DOHH2 (cell line): ENCODE measurements around the gene DOCK4.

Experiments
- H3F3A ChIP-seq: fragments of 200-600 bp; sonication (generic), shearing (Covaris generic); 2 replicates; pipeline ENCODE4 v1.6.0; 2016; ENCODE audit warnings: antibody characterized with exemption, mild to moderate bottlenecking; ENCODE audit not compliant: control insufficient read depth, insufficient read depth
- H3K27ac ChIP-seq: fragments of 200-600 bp; sonication (generic); 2 replicates; pipeline ENCODE4 v1.5.1; 2014; ENCODE audit warnings: low read depth, mild to moderate bottlenecking, low read length, moderate library complexity
- H3K27me3 ChIP-seq: fragments of 200-600 bp; sonication (generic); 2 replicates; pipeline ENCODE4 v1.6.1; 2014; ENCODE audit warnings: mild to moderate bottlenecking, low read length, mixed read lengths; ENCODE audit not compliant: control insufficient read depth
- H3K36me3 ChIP-seq: fragments of 200-600 bp; sonication (generic); 2 replicates; pipeline ENCODE4 v1.6.1; 2014; ENCODE audit warnings: mild to moderate bottlenecking, low read length, moderate library complexity, mixed read lengths; ENCODE audit not compliant: control insufficient read depth
- H3K4me1 ChIP-seq: fragments of 200-600 bp; sonication (generic); 2 replicates; pipeline ENCODE4 v1.6.1; 2014; ENCODE audit warnings: mild to moderate bottlenecking, low read length, mixed read lengths; ENCODE audit not compliant: control insufficient read depth
- H3K4me2 ChIP-seq: fragments of 200-600 bp; sonication (generic); 2 replicates; pipeline ENCODE4 v1.6.0; 2014; ENCODE audit warnings: mild to moderate bottlenecking, low read length, moderate library complexity
- H3K4me3 ChIP-seq: fragments of 200-600 bp; sonication (generic); 2 replicates; pipeline ENCODE4 v1.5.1; 2014; ENCODE audit warnings: mild to moderate bottlenecking, low read length, mixed read lengths
- H3K79me2 ChIP-seq: fragments of 200-600 bp; sonication (generic); 2 replicates; pipeline ENCODE4 v1.6.1; 2014; ENCODE audit warnings: mild to moderate bottlenecking, low read length, mixed read lengths; ENCODE audit not compliant: control insufficient read depth
- H3K9me2 ChIP-seq: fragments of 200-600 bp; sonication (generic); replicated peaks from 2 replicates; pipeline ENCODE4 v1.6.1; 2014; ENCODE audit warnings: mild to moderate bottlenecking, low read length, mixed read lengths; ENCODE audit not compliant: control insufficient read depth
- H3K9me3 ChIP-seq: fragments of 200-600 bp; sonication (generic); 2 replicates; pipeline ENCODE4 v1.6.1; 2014; ENCODE audit warnings: antibody characterized with exemption, low read length, mixed read lengths; ENCODE audit not compliant: control insufficient read depth, insufficient read depth
- H4K20me1 ChIP-seq: fragments of 200-600 bp; sonication (generic); 2 replicates; pipeline ENCODE4 v1.6.0; 2014; ENCODE audit warnings: low read depth, mild to moderate bottlenecking, antibody characterized with exemption, low read length, moderate library complexity; ENCODE audit not compliant: control insufficient read depth, insufficient read depth
- EZH2phosphoT487 ChIP-seq: fragments of 200-600 bp; sonication (generic); IDR thresholded peaks from 2 replicates; pipeline ENCODE4 v1.6.1; 2017; ENCODE audit warnings: borderline replicate concordance, mild to moderate bottlenecking, antibody characterized with exemption, low read length, moderate library complexity, mixed read lengths
- TF ChIP-seq, protein P1 (sequence below): fragments of 200-600 bp; sonication (generic); IDR thresholded peaks from one replicate; pipeline ENCODE4 v1.5.1; 2014; ENCODE audit warnings: antibody characterized with exemption, mild to moderate bottlenecking, low read depth, low read length; ENCODE audit not compliant: poor library complexity, severe bottlenecking

The DOCK4 gene

GRCh38 chr7:112156412-112156811, 49.8 kb downstream of the DOCK4 start:
- H3K4me3 ChIP-seq, result no peak overlapping the region
- TF ChIP-seq, protein P1, sequence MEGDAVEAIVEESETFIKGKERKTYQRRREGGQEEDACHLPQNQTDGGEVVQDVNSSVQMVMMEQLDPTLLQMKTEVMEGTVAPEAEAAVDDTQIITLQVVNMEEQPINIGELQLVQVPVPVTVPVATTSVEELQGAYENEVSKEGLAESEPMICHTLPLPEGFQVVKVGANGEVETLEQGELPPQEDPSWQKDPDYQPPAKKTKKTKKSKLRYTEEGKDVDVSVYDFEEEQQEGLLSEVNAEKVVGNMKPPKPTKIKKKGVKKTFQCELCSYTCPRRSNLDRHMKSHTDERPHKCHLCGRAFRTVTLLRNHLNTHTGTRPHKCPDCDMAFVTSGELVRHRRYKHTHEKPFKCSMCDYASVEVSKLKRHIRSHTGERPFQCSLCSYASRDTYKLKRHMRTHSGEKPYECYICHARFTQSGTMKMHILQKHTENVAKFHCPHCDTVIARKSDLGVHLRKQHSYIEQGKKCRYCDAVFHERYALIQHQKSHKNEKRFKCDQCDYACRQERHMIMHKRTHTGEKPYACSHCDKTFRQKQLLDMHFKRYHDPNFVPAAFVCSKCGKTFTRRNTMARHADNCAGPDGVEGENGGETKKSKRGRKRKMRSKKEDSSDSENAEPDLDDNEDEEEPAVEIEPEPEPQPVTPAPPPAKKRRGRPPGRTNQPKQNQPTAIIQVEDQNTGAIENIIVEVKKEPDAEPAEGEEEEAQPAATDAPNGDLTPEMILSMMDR, result no peak
- TF ChIP-seq EZH2phosphoT487, result no peak
- no peak overlapping the region for H3K27ac ChIP-seq
- H3F3A ChIP-seq, result no peaks in the 10 kb centered on the region
- H3K36me3 ChIP-seq, result no peaks in the 10 kb centered on the region
- H4K20me1 ChIP-seq, result no peaks in the 10 kb centered on the region
- H3K27me3 ChIP-seq, result peaks cover 8% of the 10 kb centered on the region; the same call in 1 of the 2 replicates
- no peaks in the 10 kb centered on the region for H3K9me2 ChIP-seq
- H3K9me3 ChIP-seq, result no peaks in the 10 kb centered on the region
- H3K79me2 ChIP-seq, result no peaks in the 10 kb centered on the region
- no peak overlapping the region for H3K4me2 ChIP-seq
- H3K4me1 ChIP-seq, result no peaks in the 10 kb centered on the region

DNA sequence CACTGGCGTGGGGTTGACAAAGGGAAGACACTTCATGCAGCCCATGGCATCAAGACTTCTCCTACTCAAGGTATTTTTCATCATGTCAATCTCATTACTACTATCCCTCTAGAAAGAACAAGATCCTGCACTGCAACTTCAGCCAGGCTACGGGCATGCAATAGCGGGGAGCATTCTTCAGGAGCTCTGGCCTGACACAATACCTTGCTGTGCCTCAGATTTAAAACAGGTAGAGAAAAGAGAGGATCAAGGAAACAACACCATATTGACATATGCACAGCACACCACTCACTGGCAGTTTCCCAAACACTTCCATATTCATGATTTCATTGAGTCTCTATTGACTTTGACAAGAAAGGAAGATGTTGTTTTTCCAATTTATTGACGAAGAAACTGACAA, 51.5 kb downstream of the DOCK4 start:
- Histone ChIP-seq H3K9me3 (no peaks in the 10 kb centered on the region), H3K4me1 (no peaks in the 10 kb centered on the region), H3F3A (no peaks in the 10 kb centered on the region), H3K27ac (no peak overlapping the region), H3K79me2 (no peaks in the 10 kb centered on the region), H4K20me1 (no peaks in the 10 kb centered on the region), H3K4me3 (no peak overlapping the region), H3K36me3 (no peaks in the 10 kb centered on the region), H3K9me2 (no peaks in the 10 kb centered on the region), H3K27me3 (peaks cover 10% of the 10 kb centered on the region; the same call in 1 of the 2 replicates), H3K4me2 (no peak overlapping the region)
- no peak for TF ChIP-seq EZH2phosphoT487
- TF ChIP-seq, protein P1, result no peak

- Histone ChIP-seq H3K9me3 (no peaks in the 10 kb centered on the region), H3F3A (no peaks in the 10 kb centered on the region), H3K36me3 (no peaks in the 10 kb centered on the region), H3K4me3 (no peak overlapping the region), H3K27ac (no peak overlapping the region), H4K20me1 (no peaks in the 10 kb centered on the region), H3K4me1 (no peaks in the 10 kb centered on the region), H3K27me3 (peaks cover 16% of the 10 kb centered on the region), H3K79me2 (no peaks in the 10 kb centered on the region), H3K4me2 (no peak overlapping the region), H3K9me2 (no peaks in the 10 kb centered on the region)
- TF ChIP-seq, protein P1, result no peak
- TF ChIP-seq EZH2phosphoT487, result no peak
These were observed 54.0 kb downstream of the DOCK4 start for GRCh38 chr7:112152186-112152585.
